Choroid plexus epithelial cell (primary cell): ENCODE measurements around the gene UBE2E3.

Source experiments
- DNase-seq: peaks from one replicate; pipeline ENCODE4 v3.0.0-alpha.2; 2010; ENCODE audit warnings: low read depth
- H3K4me3 ChIP-seq: 2 replicates; pipeline ENCODE4 v1.5.1; 2011; ENCODE audit warnings: low read depth, mild to moderate bottlenecking, control low read depth, low read length, moderate library complexity
- CTCF ChIP-seq: conservative IDR thresholded peaks from 2 replicates; pipeline ENCODE4 v1.5.1; 2011; ENCODE audit warnings: low read depth, mild to moderate bottlenecking, control low read depth, inconsistent platforms, low read length, moderate library complexity

Gene UBE2E3

GRCh38 chr2:181111059-181111458, 130.7 kb downstream of the UBE2E3 start:
- no peak for TF ChIP-seq CTCF
- no peak for DNase-seq
- H3K4me3 ChIP-seq = no peak overlapping the region

GRCh38 chr2:181112916-181113315, 132.5 kb downstream of the UBE2E3 start:
- no peak for DNase-seq
- no peak for TF ChIP-seq CTCF
- H3K4me3 ChIP-seq = no peak overlapping the region
